ENCODE results near the gene SPNS2.

- no peak for TF ChIP-seq CTCF (IDR thresholded peaks at IDR 0.05; ENCODE audit: control extremely low read depth in 1 of 3, insufficient read depth in 1 of 3, low read depth in 1 of 3, low read length in 3 of 3)
- no peak for TF ChIP-seq BRCA1 (IDR thresholded peaks at IDR 0.05; ENCODE audit: low read depth, low read length)
- no peak for TF ChIP-seq KDM1A (IDR thresholded peaks at IDR 0.05; ENCODE audit: borderline replicate concordance, low read length)
- no peak for TF ChIP-seq EZH2 (IDR thresholded peaks at IDR 0.05; ENCODE audit: low read depth, low read length, severe bottlenecking)
- no peak for TF ChIP-seq POLR2AphosphoS5 (IDR thresholded peaks at IDR 0.05; ENCODE audit: low read depth, low read length)
Observed at GRCh38 chr17:4485676-4486646, 12.7 kb upstream of the SPNS2 start.
